Measurements from ENCODE around the gene B9D2. TPM values are rescaled to one million over a fixed set of nuclear protein-coding genes. Genes with fewer than 3 reads are reported as not detected.

B9D2 gene
- polyA plus RNA-seq, 1 of the 3 experiments (the other 2 are of a cell fraction): 13.3 TPM

GRCh38 chr19:41324231-41324702, 39.7 kb downstream of the B9D2 start:
- H3K27ac ChIP-seq (ENCODE audit: low read depth in 2 of 2, low read length in 1 of 2): peak overlapping the region; percentile 75 to 100
- peaks cover 53 to 59% of the 10 kb centered on the region in 2 experiments for H3K4me1 ChIP-seq (ENCODE audit: control insufficient read depth in 1 of 2, insufficient read depth in 2 of 2, low read depth in 1 of 2, low read length in 1 of 2)
- peaks cover 14 to 24% of the 10 kb centered on the region in 2 experiments for H3K36me3 ChIP-seq (replicated peaks in 1 of 2; ENCODE audit: control insufficient read depth in 1 of 2, insufficient read depth in 2 of 2, low read length in 1 of 2)
- no peaks in the 10 kb centered on the region for H3K27me3 ChIP-seq (ENCODE audit: insufficient read depth)
- TF ChIP-seq POLR2AphosphoS5 (IDR thresholded peaks at IDR 0.05; ENCODE audit: low read depth, low read length) (peak; percentile 3; the same call in 1 of the 2 replicates), SIN3A (IDR thresholded peaks at IDR 0.05; ENCODE audit: borderline replicate concordance, low read depth, low read length) (no peak)
- peaks cover 64% of the 10 kb centered on the region for H3F3A ChIP-seq (replicated peaks; ENCODE audit: insufficient read depth)
- peak overlapping the region; percentile 78; the same call in 1 of the 2 replicates for H3K9ac ChIP-seq
- no peak overlapping the region for H2AFZ ChIP-seq (ENCODE audit: low read depth)
- H4K20me1 ChIP-seq (ENCODE audit: insufficient read depth): no peaks in the 10 kb centered on the region
- H3K4me2 ChIP-seq: peak overlapping the region; percentile 82
- CTCF ChIA-PET: interaction anchor here (1.2 to 6.9 kb wide), 4 partner anchors 17 to 120 kb away, joined by 3 to 54 read pairs (median 12); partner anchors contain the start of genes DMAC2 and TGFB1
- H3K9me2 ChIP-seq: no peaks in the 10 kb centered on the region
- H3K4me3 ChIP-seq (ENCODE audit: low read depth in 2 of 2, low read length in 1 of 2): no peak overlapping the region
- POLR2A ChIA-PET: interaction anchor here (0.5 to 2.1 kb wide), 2 partner anchors 14 to 57 kb away, joined by 3 to 5 read pairs; partner anchors contain the start of gene CCDC97
- H3K79me2 ChIP-seq (ENCODE audit: insufficient read depth): peaks cover 51% of the 10 kb centered on the region
- 87% methylated on average over 7 of the region's 7 CpGs for WGBS (ENCODE audit: low lambda C conversion rate)
- no peak for DNase-seq
- no peaks in the 10 kb centered on the region for H3K9me3 ChIP-seq

- 13% methylated on average over 11 of the region's 16 CpGs for WGBS (ENCODE audit: low lambda C conversion rate)
- peak overlapping the region in 1 of 2 experiments; percentile 43; a peak in 2 of 4 replicates for H3K4me3 ChIP-seq (ENCODE audit: low read depth in 2 of 2, low read length in 1 of 2)
- peak overlapping the region; percentile 75 to 100 for H3K27ac ChIP-seq (ENCODE audit: low read depth in 2 of 2, low read length in 1 of 2)
- H3K36me3 ChIP-seq (replicated peaks in 1 of 2; ENCODE audit: control insufficient read depth in 1 of 2, insufficient read depth in 2 of 2, low read length in 1 of 2): peaks cover 20 to 24% of the 10 kb centered on the region in 2 experiments
- peaks cover 57% of the 10 kb centered on the region for H3F3A ChIP-seq (replicated peaks; ENCODE audit: insufficient read depth)
- H3K9me2 ChIP-seq: no peaks in the 10 kb centered on the region
- H2AFZ ChIP-seq (ENCODE audit: low read depth): no peak overlapping the region
- peaks cover 53 to 59% of the 10 kb centered on the region in 2 experiments for H3K4me1 ChIP-seq (ENCODE audit: control insufficient read depth in 1 of 2, insufficient read depth in 2 of 2, low read depth in 1 of 2, low read length in 1 of 2)
- no peaks in the 10 kb centered on the region for H4K20me1 ChIP-seq (ENCODE audit: insufficient read depth)
- H3K27me3 ChIP-seq (ENCODE audit: insufficient read depth): no peaks in the 10 kb centered on the region
- DNase-seq: peak; percentile 84
- ChIA-PET CTCF (interaction anchor here (0.7 to 6.9 kb wide), 5 partner anchors 16 to 116 kb away, joined by 3 to 54 read pairs (median 15); partner anchors contain the start of genes DMAC2 and TGFB1), POLR2A (interaction anchor here (0.5 to 2.1 kb wide), 2 partner anchors 13 to 57 kb away, joined by 3 to 5 read pairs; partner anchors contain the start of gene CCDC97)
- H3K9ac ChIP-seq: peak overlapping the region; percentile 87
- peaks cover 51% of the 10 kb centered on the region; the same call in 1 of the 2 replicates for H3K79me2 ChIP-seq (ENCODE audit: insufficient read depth)
- H3K4me2 ChIP-seq: peak overlapping the region; percentile 82
- H3K9me3 ChIP-seq: no peaks in the 10 kb centered on the region
- TF ChIP-seq RAD21 (IDR thresholded peaks at IDR 0.05; ENCODE audit: low read length) (no peak), SIN3A (IDR thresholded peaks at IDR 0.05; ENCODE audit: borderline replicate concordance, low read depth, low read length) (peak; percentile 29; the same call in 1 of the 2 replicates), USF1 (IDR thresholded peaks at IDR 0.05; ENCODE audit: borderline replicate concordance, low read depth) (0 out of 2 replicates have a peak, but pooled peaks have one; percentile 22), MAX (IDR thresholded peaks at IDR 0.05; ENCODE audit: low read depth) (peak; percentile 63; the same call in 1 of the 2 replicates), ELF1 (IDR thresholded peaks at IDR 0.05) (peak; percentile 43; the same call in 1 of the 2 replicates), TCF12 (IDR thresholded peaks at IDR 0.05) (peak; percentile 99), EP300 (IDR thresholded peaks at IDR 0.05; ENCODE audit: borderline replicate concordance in 1 of 2, low read depth in 1 of 2, low read length in 1 of 2) (peak in 1 of 2 experiments; percentile 93; a peak in 2 of 4 replicates), CTCF (IDR thresholded peaks at IDR 0.05) (no peak), ZBTB33 (IDR thresholded peaks at IDR 0.05; ENCODE audit: borderline replicate concordance, low read depth) (peak; percentile 88; the same call in 1 of the 2 replicates), NFIC (IDR thresholded peaks at IDR 0.05; ENCODE audit: borderline replicate concordance) (0 out of 2 replicates have a peak, but pooled peaks have one; percentile 35), FOXM1 (IDR thresholded peaks at IDR 0.05; ENCODE audit: low read depth) (no peak), FOSL2 (IDR thresholded peaks at IDR 0.05; ENCODE audit: borderline replicate concordance, low read depth) (peak; percentile 93), NRF1 (IDR thresholded peaks at IDR 0.05; ENCODE audit: low read depth, low read length) (no peak), USF2 (IDR thresholded peaks at IDR 0.05; ENCODE audit: borderline replicate concordance, low read depth, low read length) (no peak), RXRA (IDR thresholded peaks at IDR 0.05; ENCODE audit: borderline replicate concordance, low read depth) (0 out of 2 replicates have a peak, but pooled peaks have one; percentile 70), CHD2 (IDR thresholded peaks at IDR 0.05; ENCODE audit: low read length, partially characterized antibody) (peak; percentile 64)
These were observed 40.4 kb downstream of the B9D2 start for GRCh38 chr19:41323430-41324125.

All from SK-N-SH (cell line).